HG03439 (cell line): ENCODE data around the gene CRIP1.

Experiments
- ATAC-seq: cut with Tn5 transposase; IDR thresholded peaks from one replicate; pipeline ENCODE4 v1.9.1; 2021; ENCODE audit warnings: mild to moderate bottlenecking, moderate library complexity; ENCODE audit not compliant: unreplicated experiment

The CRIP1 gene

GRCh38 chr14:105469456-105470349 lies 17.0 kb upstream of the CRIP1 start:
- no peak for ATAC-seq

- ATAC-seq, result no peak
These were observed 16.1 kb upstream of the CRIP1 start for GRCh38 chr14:105470350-105471296.

GRCh38 chr14:105471297-105471821 lies 15.3 kb upstream of the CRIP1 start:
- ATAC-seq, result no peak

GRCh38 chr14:105471823-105472485 lies 14.7 kb upstream of the CRIP1 start:
- ATAC-seq, result no peak

- ATAC-seq, result no peak
These were observed 14.1 kb upstream of the CRIP1 start for GRCh38 chr14:105472486-105472991.

- no peak for ATAC-seq
These were observed 13.5 kb upstream of the CRIP1 start for GRCh38 chr14:105473033-105473676.

GRCh38 chr14:105473677-105474482 lies 12.8 kb upstream of the CRIP1 start:
- ATAC-seq, result no peak

GRCh38 chr14:105474483-105475268 lies 12.0 kb upstream of the CRIP1 start, which contains the start of gene CRIP2:
CRIP2 (plus strand) TSS chr14:105474821; CDS start chr14:105474863, 42 bp downstream.
- ATAC-seq, result no peak

GRCh38 chr14:105475269-105476096 lies 11.2 kb upstream of the CRIP1 start:
- ATAC-seq, result no peak

- ATAC-seq, result no peak
These were observed 10.4 kb upstream of the CRIP1 start for GRCh38 chr14:105476097-105476830.

GRCh38 chr14:105476831-105477659 lies 9.6 kb upstream of the CRIP1 start:
- ATAC-seq, result no peak

- no peak for ATAC-seq
These were observed 8.9 kb upstream of the CRIP1 start for GRCh38 chr14:105477660-105478397.

- ATAC-seq, result no peak
These were observed 8.1 kb upstream of the CRIP1 start for GRCh38 chr14:105478398-105479251.

GRCh38 chr14:105479431-105480158 lies 7.1 kb upstream of the CRIP1 start:
- no peak for ATAC-seq
